ENCODE results near the gene KDM4C. TPM values are rescaled to one million over a fixed set of nuclear protein-coding genes. Genes with fewer than 3 reads are reported as not detected.

The KDM4C gene
- total and polyA plus RNA-seq, 2 of the 13 experiments (the other 11 are each of a cell fraction or from before 2014, with no cell fraction given): 19.4 to 23.6 TPM

DNA sequence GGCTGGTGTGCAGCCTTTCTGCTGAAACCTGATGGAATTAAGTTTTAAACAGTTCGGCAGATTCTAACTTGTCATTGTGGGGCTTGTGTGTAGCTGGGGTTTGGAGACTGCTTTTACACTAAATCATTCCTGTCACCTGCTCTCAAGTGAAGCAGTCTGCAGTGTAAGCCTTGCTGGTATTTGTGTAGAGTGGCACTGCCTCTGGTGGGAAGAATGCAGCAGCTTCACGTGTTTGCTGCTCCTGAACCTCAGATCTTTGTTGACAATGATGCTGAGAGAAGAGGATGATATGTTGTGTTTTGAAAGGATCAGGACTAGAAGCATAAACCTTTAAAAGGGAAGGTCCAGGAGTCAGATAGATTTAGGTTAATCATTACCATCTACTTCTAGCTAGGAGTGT lies 88.1 kb downstream of the KDM4C start (continued):
- TF ChIP-seq THAP9 (CRISPR knock-in tag; IDR thresholded peaks at IDR 0.05; ENCODE audit: borderline replicate concordance) (no peak), FOXK2 (IDR thresholded peaks at IDR 0.05) (peak; percentile 71; the same call in 1 of the 2 replicates), TEAD3 (CRISPR knock-in tag; optimal IDR thresholded peaks at IDR 0.05; ENCODE audit: borderline replicate concordance) (peak; percentile 100), ZNF670 (CRISPR knock-in tag; IDR thresholded peaks at IDR 0.05; ENCODE audit: borderline replicate concordance) (no peak), ATF7 (IDR thresholded peaks at IDR 0.05) (no peak), ATF7 (CRISPR knock-in tag; IDR thresholded peaks at IDR 0.05) (no peak), ZNF34 (CRISPR knock-in tag; IDR thresholded peaks at IDR 0.05; ENCODE audit: borderline replicate concordance) (no peak), HNF1B (CRISPR knock-in tag; IDR thresholded peaks at IDR 0.05) (0 out of 2 replicates have a peak, but pooled peaks have one; percentile 22), ZNF792 (CRISPR knock-in tag; IDR thresholded peaks at IDR 0.05) (peak; percentile 50; the same call in 1 of the 2 replicates), DBP (CRISPR knock-in tag; IDR thresholded peaks at IDR 0.05; ENCODE audit: not compliant biosample characterization) (no peak), PLSCR1 (CRISPR knock-in tag; IDR thresholded peaks at IDR 0.05; ENCODE audit: borderline replicate concordance) (no peak), ZFP36L1 (CRISPR knock-in tag; IDR thresholded peaks at IDR 0.05) (no peak), RORA (CRISPR knock-in tag; IDR thresholded peaks at IDR 0.05) (no peak), ETS1 (CRISPR knock-in tag; IDR thresholded peaks at IDR 0.05) (no peak), NR2F6 (IDR thresholded peaks at IDR 0.05) (no peak), NR2F6 (CRISPR knock-in tag; IDR thresholded peaks at IDR 0.05) (peak; percentile 59; the same call in 1 of the 2 replicates), STAG1 (CRISPR knock-in tag; IDR thresholded peaks at IDR 0.05) (peak; percentile 71), HIVEP1 (CRISPR knock-in tag; IDR thresholded peaks at IDR 0.05) (no peak), RXRB (CRISPR knock-in tag; IDR thresholded peaks at IDR 0.05; ENCODE audit: borderline replicate concordance) (peak; percentile 44; the same call in 1 of the 2 replicates)
- TF ChIP-seq, protein P1, sequence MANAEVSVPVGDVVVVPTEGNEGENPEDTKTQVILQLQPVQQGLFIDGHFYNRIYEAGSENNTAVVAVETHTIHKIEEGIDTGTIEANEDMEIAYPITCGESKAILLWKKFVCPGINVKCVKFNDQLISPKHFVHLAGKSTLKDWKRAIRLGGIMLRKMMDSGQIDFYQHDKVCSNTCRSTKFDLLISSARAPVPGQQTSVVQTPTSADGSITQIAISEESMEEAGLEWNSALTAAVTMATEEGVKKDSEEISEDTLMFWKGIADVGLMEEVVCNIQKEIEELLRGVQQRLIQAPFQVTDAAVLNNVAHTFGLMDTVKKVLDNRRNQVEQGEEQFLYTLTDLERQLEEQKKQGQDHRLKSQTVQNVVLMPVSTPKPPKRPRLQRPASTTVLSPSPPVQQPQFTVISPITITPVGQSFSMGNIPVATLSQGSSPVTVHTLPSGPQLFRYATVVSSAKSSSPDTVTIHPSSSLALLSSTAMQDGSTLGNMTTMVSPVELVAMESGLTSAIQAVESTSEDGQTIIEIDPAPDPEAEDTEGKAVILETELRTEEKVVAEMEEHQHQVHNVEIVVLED (CRISPR knock-in tag; IDR thresholded peaks at IDR 0.05; ENCODE audit: borderline replicate concordance): no peak
